ENCODE measurements around the gene LPIN1. TPM values are rescaled to one million over a fixed set of nuclear protein-coding genes. Genes with fewer than 3 reads are reported as not detected.

Gene LPIN1
- total and polyA plus RNA-seq, 2 of the 13 experiments (the other 11 are each of a cell fraction or from before 2014, with no cell fraction given) = 9.7 to 19.4 TPM

- no peak for TF ChIP-seq ZNF569 (CRISPR knock-in tag; IDR thresholded peaks at IDR 0.05; ENCODE audit: borderline replicate concordance)
- TF ChIP-seq PCBP2 (optimal IDR thresholded peaks at IDR 0.05; ENCODE audit: low read depth, low read length, poor library complexity, severe bottlenecking) = no peak
- peak; percentile 67; the same call in 1 of the 2 replicates for TF ChIP-seq ZSCAN31 (CRISPR knock-in tag; IDR thresholded peaks at IDR 0.05; ENCODE audit: low read depth)
- TF ChIP-seq ZNF275 (CRISPR knock-in tag; IDR thresholded peaks at IDR 0.05; ENCODE audit: borderline replicate concordance) = peak; percentile 48; the same call in 1 of the 2 replicates
- peak; percentile 92 for TF ChIP-seq ZNF652 (CRISPR knock-in tag; IDR thresholded peaks at IDR 0.05; ENCODE audit: borderline replicate concordance, low read depth)
- TF ChIP-seq ZNF350 (CRISPR knock-in tag; IDR thresholded peaks at IDR 0.05; ENCODE audit: borderline replicate concordance, low read depth) = 0 out of 2 replicates have a peak, but pooled peaks have one; percentile 22
- TF ChIP-seq TCF12 (IDR thresholded peaks at IDR 0.05) = no peak
- TF ChIP-seq TCF12 (CRISPR knock-in tag; IDR thresholded peaks at IDR 0.05) = 0 out of 2 replicates have a peak, but pooled peaks have one; percentile 40
- peak; percentile 30; the same call in 1 of the 2 replicates for TF ChIP-seq SP4 (CRISPR knock-in tag; IDR thresholded peaks at IDR 0.05)
- no peak for TF ChIP-seq ZNF672 (CRISPR knock-in tag; IDR thresholded peaks at IDR 0.05)
- peak; percentile 12; the same call in 1 of the 2 replicates for TF ChIP-seq ZNF3 (CRISPR knock-in tag; IDR thresholded peaks at IDR 0.05)
- TF ChIP-seq KMT2A (CRISPR knock-in tag; IDR thresholded peaks at IDR 0.05) = no peak
- no peak for TF ChIP-seq KLF9 (CRISPR knock-in tag; IDR thresholded peaks at IDR 0.05; ENCODE audit: low read depth)
- TF ChIP-seq TEF (CRISPR knock-in tag; IDR thresholded peaks at IDR 0.05) = no peak
- TF ChIP-seq DZIP1 (CRISPR knock-in tag; IDR thresholded peaks at IDR 0.05) = no peak
- TF ChIP-seq NR2F2 (IDR thresholded peaks at IDR 0.05; ENCODE audit: borderline replicate concordance, low read depth) = no peak
- TF ChIP-seq ATF7 (IDR thresholded peaks at IDR 0.05) = no peak
- TF ChIP-seq ATF7 (CRISPR knock-in tag; IDR thresholded peaks at IDR 0.05) = 0 out of 2 replicates have a peak, but pooled peaks have one; percentile 38
- no peak for TF ChIP-seq PLRG1 (conservative IDR thresholded peaks at IDR 0.05)
- TF ChIP-seq NFE2L2 (IDR thresholded peaks at IDR 0.05; ENCODE audit: low read length) = no peak
- TF ChIP-seq FOXO1 (CRISPR knock-in tag; IDR thresholded peaks at IDR 0.05) = peak; percentile 43; the same call in 1 of the 2 replicates
- peak; percentile 81 for TF ChIP-seq PAXIP1 (CRISPR knock-in tag; conservative IDR thresholded peaks at IDR 0.05)
Measured at GRCh38 chr2:11822746-11823451, 76.5 kb downstream of the LPIN1 start (continued).
